Fibroblast of mammary gland (primary cell): Measurements from ENCODE around the gene E4F1.

Experiments used
- DNase-seq: peaks from one replicate; pipeline ENCODE4 v3.0.0-alpha.2; 2010; ENCODE audit warnings: low read depth
- H3K4me3 ChIP-seq: 2 replicates; pipeline ENCODE4 v1.5.1; 2011; ENCODE audit warnings: low read depth, mild to moderate bottlenecking, low read length, moderate library complexity; ENCODE audit not compliant: control insufficient read depth
- CTCF ChIP-seq: conservative IDR thresholded peaks from 2 replicates; pipeline ENCODE4 v1.5.1; 2011; ENCODE audit warnings: low read depth, low read length, inconsistent platforms; ENCODE audit not compliant: control insufficient read depth, insufficient read depth

The E4F1 gene

GRCh38 chr16:2229632-2230250 lies 6.3 kb downstream of the E4F1 start:
- H3K4me3 ChIP-seq, result no peak overlapping the region
- no peak for DNase-seq
- no peak for TF ChIP-seq CTCF

GRCh38 chr16:2230376-2230775 lies 7.0 kb downstream of the E4F1 start:
- no peak for DNase-seq
- H3K4me3 ChIP-seq, result no peak overlapping the region
- no peak for TF ChIP-seq CTCF

- TF ChIP-seq CTCF, result no peak
- no peak for DNase-seq
- no peak overlapping the region for H3K4me3 ChIP-seq
Observed at GRCh38 chr16:2231016-2231931, 7.9 kb downstream of the E4F1 start.

GRCh38 chr16:2232094-2232990 lies 9.0 kb downstream of the E4F1 start:
- no peak for TF ChIP-seq CTCF
- no peak overlapping the region for H3K4me3 ChIP-seq
- no peak for DNase-seq

DNA sequence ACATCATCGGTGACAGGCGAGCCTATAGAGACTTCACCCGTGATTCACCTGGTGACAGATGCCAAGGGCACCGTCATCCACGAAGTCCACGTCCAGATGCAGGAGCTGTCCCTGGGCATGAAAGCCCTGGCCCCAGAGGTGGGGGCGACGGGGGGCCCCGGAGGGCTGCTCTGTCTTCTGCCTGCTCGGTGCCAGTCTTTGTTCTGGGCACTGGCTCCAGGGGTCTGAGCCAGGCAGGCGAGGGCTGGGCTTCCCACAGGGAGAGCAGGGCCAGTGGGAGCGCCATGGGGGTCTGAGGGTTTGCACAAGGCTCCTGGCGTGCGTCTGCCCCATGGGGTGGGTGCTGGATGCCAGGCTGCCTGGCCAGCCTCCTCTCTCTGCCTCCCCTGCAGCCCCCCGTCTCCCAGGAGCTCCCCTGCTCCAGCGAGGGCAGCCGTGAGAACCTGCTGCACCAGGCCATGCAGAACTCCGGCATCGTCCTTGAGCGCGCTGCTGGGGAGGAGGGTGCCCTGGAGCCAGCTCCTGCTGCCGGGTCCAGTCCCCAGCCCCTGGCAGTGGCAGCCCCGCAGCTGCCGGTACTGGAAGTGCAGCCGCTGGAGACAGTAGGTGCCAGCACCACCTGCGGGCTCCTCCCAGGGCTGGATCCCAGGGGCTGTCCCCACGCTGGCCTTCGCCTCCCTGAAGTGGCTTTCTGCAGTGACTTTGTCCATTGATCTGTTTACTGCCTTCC lies 9.8 kb downstream of the E4F1 start:
- DNase-seq, result no peak
- H3K4me3 ChIP-seq, result no peak overlapping the region
- no peak for TF ChIP-seq CTCF
